ENCODE measurements around the gene ACTR3. TPM values are rescaled to one million over a fixed set of nuclear protein-coding genes. Genes with fewer than 3 reads are reported as not detected.

Gene ACTR3
- total and polyA plus RNA-seq, 2 of the 8 experiments (the other 6 are each of a cell fraction or from before 2014, with no cell fraction given), result 51.7 to 184 TPM

DNA sequence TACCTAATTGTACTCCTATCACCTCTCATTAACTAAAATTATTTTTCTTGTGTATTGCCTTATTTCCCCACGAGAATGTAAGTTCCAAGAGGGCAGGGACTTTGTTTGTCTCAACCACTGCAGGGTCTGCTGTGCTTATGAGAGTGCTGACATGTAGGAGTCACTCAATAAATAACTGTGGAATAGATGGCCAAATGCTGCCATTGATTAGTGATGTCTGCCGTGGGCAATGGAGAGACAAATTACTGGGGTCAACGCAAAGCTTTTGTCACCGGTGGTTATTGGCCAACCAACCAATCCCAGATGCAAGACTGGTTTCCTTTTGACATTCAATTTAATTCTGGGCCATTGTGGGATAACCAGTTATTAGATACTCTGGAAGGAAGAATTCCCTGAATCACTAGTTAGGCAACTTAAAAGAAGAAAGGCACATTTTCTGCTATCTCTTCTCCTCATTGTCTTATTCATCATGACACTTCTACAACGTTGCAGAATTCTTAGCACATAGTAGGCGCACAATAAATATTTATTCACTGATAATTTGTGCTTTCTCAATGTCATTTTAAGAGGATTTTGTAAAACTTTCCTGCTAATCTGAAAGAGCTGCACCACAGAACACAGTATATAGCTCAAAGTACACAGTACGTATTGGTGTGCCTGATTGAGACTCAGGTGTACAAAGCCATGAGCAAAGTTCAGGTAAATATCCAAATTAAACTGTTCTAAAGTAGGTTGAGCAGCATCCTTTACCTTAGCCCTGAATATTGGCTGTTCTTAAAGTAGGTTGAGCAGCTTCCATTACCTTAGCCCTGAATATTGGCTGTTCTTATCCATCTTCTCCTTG, 95.9 kb downstream of the ACTR3 start:
- ChIA-PET CTCF (ENCODE audit: partially characterized antibody) (interaction anchor here (1.0 kb wide), 1 partner anchor 19 kb away, joined by 4 read pairs; no protein-coding TSS in a partner anchor), POLR2A (ENCODE audit: partially characterized antibody) (no interaction called here)
- Histone ChIP-seq H3K79me1 (ENCODE audit: low read depth, low read length) (no peaks in the 10 kb centered on the region), H4K20me1 (replicated peaks in 1 of 2; ENCODE audit: control insufficient read depth in 1 of 2, insufficient read depth in 2 of 2, low read length in 2 of 2) (no peaks in the 10 kb centered on the region), H2AFZ (ENCODE audit: low read length) (no peak overlapping the region), H3K56ac (replicated peaks; ENCODE audit: insufficient read length, low read depth, low read length) (no peak overlapping the region), H2BK5ac (ENCODE audit: low read depth, low read length) (no peak overlapping the region), H4K8ac (ENCODE audit: extremely low read depth, insufficient read depth, low read length) (no peak overlapping the region), H3K27ac (ENCODE audit: low read depth, low read length) (no peak overlapping the region), H3K23ac (ENCODE audit: insufficient read length) (no peak overlapping the region), H3K14ac (ENCODE audit: insufficient read length) (no peak overlapping the region), H2BK120ac (replicated peaks; ENCODE audit: low read depth, low read length) (no peak overlapping the region), H3K36me3 (ENCODE audit: control insufficient read depth in 2 of 4, insufficient read depth in 4 of 4, low read length in 3 of 4) (no peaks in the 10 kb centered on the region), H3K79me2 (ENCODE audit: control insufficient read depth in 1 of 2, insufficient read depth in 2 of 2, low read length in 2 of 2) (no peaks in the 10 kb centered on the region), H3K4me2 (ENCODE audit: insufficient read depth in 1 of 2, low read depth in 2 of 2, low read length in 2 of 2) (no peak overlapping the region), H2BK15ac (ENCODE audit: low read length) (no peak overlapping the region), H3K9me3 (ENCODE audit: insufficient read depth in 2 of 2, low read depth in 1 of 2, low read length in 1 of 2) (peaks cover 9 to 10% of the 10 kb centered on the region in 2 experiments), H4K91ac (replicated peaks; ENCODE audit: insufficient read length, low read length) (no peak overlapping the region), H2BK20ac (ENCODE audit: low read length) (no peak overlapping the region), H2AK5ac (ENCODE audit: low read depth, low read length) (no peak overlapping the region), H3K4me3 (ENCODE audit: extremely low read depth in 1 of 4, insufficient read depth in 2 of 4, low read depth in 3 of 4, low read length in 4 of 4) (no peak overlapping the region), H3K4ac (replicated peaks; ENCODE audit: insufficient read length, low read depth, low read length) (no peak overlapping the region), H3K23me2 (ENCODE audit: low read depth, low read length) (no peaks in the 10 kb centered on the region), H4K5ac (ENCODE audit: insufficient read length, low read depth, low read length) (no peak overlapping the region), H3K18ac (ENCODE audit: extremely low read depth, low read length) (no peak overlapping the region), H3K4me1 (replicated peaks in 1 of 4; ENCODE audit: control insufficient read depth in 3 of 4, insufficient read depth in 4 of 4, low read length in 3 of 4) (no peaks in the 10 kb centered on the region), H3K9ac (replicated peaks in 1 of 4; ENCODE audit: extremely low read depth in 1 of 4, low read depth in 3 of 4, low read length in 3 of 4) (no peak overlapping the region), H2BK12ac (ENCODE audit: low read depth, low read length) (no peak overlapping the region), H3K27me3 (replicated peaks in 1 of 4; ENCODE audit: control insufficient read depth in 3 of 4, extremely low read depth in 1 of 4, insufficient read depth in 3 of 4, low read length in 3 of 4) (no peaks in the 10 kb centered on the region)
- FAIRE-seq, result no peak
- WGBS, 2 experiments (ENCODE audit: extremely low coverage in 1 of 2, insufficient coverage in 1 of 2, insufficient read length in 1 of 2, insufficient replicate concordance in 2 of 2, low coverage in 1 of 2, low lambda C conversion rate in 2 of 2, missing lambda C conversion rate in 1 of 2), result 90% methylated on average over 7 of the region's 7 CpGs; no CpG with 5 or more reads in 1 of the 2 experiments
- DNase-seq (ENCODE audit: low read depth in 1 of 2, low spot score in 2 of 2), result no peak
- TF ChIP-seq RXRA (IDR thresholded peaks at IDR 0.05; ENCODE audit: insufficient read depth, low read depth, low read length) (no peak), BACH1 (IDR thresholded peaks at IDR 0.05; ENCODE audit: low read length) (no peak), SAP30 (IDR thresholded peaks at IDR 0.05; ENCODE audit: insufficient read depth, insufficient replicate concordance, low read length) (no peak)
